IMR-90 (cell line): ENCODE results near the gene ZFAND2A. TPM values are rescaled to one million over a fixed set of nuclear protein-coding genes. Genes with fewer than 3 reads are reported as not detected.

ENCODE experiments used
- ATAC-seq: fragments of 200-7000 bp; cut with Tn5 transposase; 2 replicates; pipeline ENCODE4 v1.9.1; 2020; ENCODE audit warnings: low read depth, mild to moderate bottlenecking, moderate library complexity
- BruUV-seq: library from RNA; stranded (reverse); fragments of 400-500 nt; replicated peaks from 2 replicates; lab custom pipeline; 2021; lab: Mats Ljungman, UMichigan
- CTCF ChIA-PET: fragments of 300-600 bp; formaldehyde crosslinking; extraction: SDS; loops from one replicate; lab custom pipeline; 2021; ENCODE audit warnings: antibody characterized with exemption; lab: Yijun Ruan, JAX
- POLR2A ChIA-PET: fragments of 300-600 bp; sonication (Branson Sonifier 250); formaldehyde crosslinking; loops from one replicate; lab custom pipeline; 2022; ENCODE audit warnings: antibody characterized with exemption; ENCODE audit not compliant: unreplicated experiment; lab: Charles Lee
- DNase-seq: peaks from one replicate; pipeline ENCODE4 v3.0.0; 2013
- H2AFZ ChIP-seq: replicated peaks from 2 replicates; pipeline ENCODE3; 2013; ENCODE audit warnings: low read length, mild to moderate bottlenecking; ENCODE audit not compliant: poor library complexity
- H2AK5ac ChIP-seq: 2 replicates; pipeline ENCODE4 v1.6.1; 2013; ENCODE audit warnings: low read depth, low read length, inconsistent platforms
- H2AK9ac ChIP-seq: replicated peaks from 2 replicates; pipeline ENCODE3; 2013; ENCODE audit warnings: mild to moderate bottlenecking, low read depth, low read length, moderate library complexity; ENCODE audit not compliant: poor library complexity
- H2BK120ac ChIP-seq: 2 replicates; pipeline ENCODE4 v1.6.1; 2013; ENCODE audit warnings: low read depth, low read length, inconsistent platforms
- H2BK15ac ChIP-seq: 3 replicates; pipeline ENCODE4 v1.6.1; 2013; ENCODE audit warnings: low read depth, low read length, inconsistent platforms
- H2BK20ac ChIP-seq: 2 replicates; pipeline ENCODE4 v1.6.1; 2013; ENCODE audit warnings: low read depth, mild to moderate bottlenecking, inconsistent platforms, low read length, moderate library complexity
- H2BK5ac ChIP-seq: 2 replicates; pipeline ENCODE4 v1.6.1; 2013; ENCODE audit warnings: mild to moderate bottlenecking, low read depth, low read length, inconsistent platforms; ENCODE audit not compliant: poor library complexity, severe bottlenecking
- H3K14ac ChIP-seq: replicated peaks from 2 replicates; pipeline ENCODE4 v1.6.1; 2013; ENCODE audit warnings: low read depth, low read length, inconsistent platforms
- H3K18ac ChIP-seq: 2 replicates; pipeline ENCODE4 v1.6.1; 2013; ENCODE audit warnings: low read depth, low read length, control low read depth
- H3K23ac ChIP-seq: 2 replicates; pipeline ENCODE4 v1.6.1; 2013; ENCODE audit warnings: low read depth, low read length, inconsistent platforms
- H3K27ac ChIP-seq: 2 replicates; pipeline ENCODE4 v1.5.1; 2013; ENCODE audit warnings: mild to moderate bottlenecking, control low read depth, low read length; ENCODE audit not compliant: insufficient read depth
- H3K27me3 ChIP-seq: 2 replicates; pipeline ENCODE4 v1.6.1; 2013; ENCODE audit warnings: low read length; ENCODE audit not compliant: control insufficient read depth, insufficient read depth
- H3K36me3 ChIP-seq: 2 replicates; pipeline ENCODE4 v1.6.1; 2013; ENCODE audit warnings: low read length, mixed read lengths; ENCODE audit not compliant: control insufficient read depth, insufficient read depth
- H3K4ac ChIP-seq: 2 replicates; pipeline ENCODE4 v1.6.1; 2013; ENCODE audit warnings: low read depth, low read length, inconsistent platforms
- H3K4me1 ChIP-seq: 2 replicates; pipeline ENCODE4 v1.6.1; 2013; ENCODE audit warnings: low read length, mixed read lengths; ENCODE audit not compliant: control insufficient read depth, insufficient read depth
- H3K4me2 ChIP-seq: 2 replicates; pipeline ENCODE4 v1.6.1; 2013; ENCODE audit warnings: low read depth, mild to moderate bottlenecking, control low read depth, low read length, moderate library complexity
- H3K4me3 ChIP-seq: 2 replicates; pipeline ENCODE4 v1.5.1; 2013; ENCODE audit warnings: low read depth, mild to moderate bottlenecking, control low read depth, low read length, moderate library complexity; ENCODE audit not compliant: insufficient read depth
- H3K56ac ChIP-seq: 2 replicates; pipeline ENCODE4 v1.6.1; 2013; ENCODE audit warnings: low read length, inconsistent platforms; ENCODE audit not compliant: insufficient read depth; ENCODE audit errors: extremely low read depth
- H3K79me1 ChIP-seq, 2 experiments: 2 replicates each; pipeline ENCODE4 v1.6.1; 2013; ENCODE audit warnings: low read length in 2 of 2, inconsistent platforms in 1 of 2, low read depth in 1 of 2
- H3K9ac ChIP-seq: 2 replicates; pipeline ENCODE4 v1.6.1; 2013; ENCODE audit warnings: low read depth, low read length, control low read depth
- H3K9me1 ChIP-seq: 2 replicates; pipeline ENCODE4 v1.6.1; 2013; ENCODE audit warnings: low read length, inconsistent platforms; ENCODE audit not compliant: insufficient read depth
- H3K9me3 ChIP-seq: 2 replicates; pipeline ENCODE4 v1.6.1; 2013; ENCODE audit warnings: low read length; ENCODE audit not compliant: control insufficient read depth, insufficient read depth
- H4K20me1 ChIP-seq: 2 replicates; pipeline ENCODE4 v1.6.1; 2013; ENCODE audit warnings: low read length, inconsistent platforms; ENCODE audit not compliant: insufficient read depth
- H4K5ac ChIP-seq: 2 replicates; pipeline ENCODE4 v1.6.1; 2013; ENCODE audit warnings: mild to moderate bottlenecking, low read depth, low read length, control low read depth
- H4K8ac ChIP-seq, 2 experiments: 2 replicates each; pipeline ENCODE4 v1.6.1; 2013; ENCODE audit warnings: low read depth in 2 of 2, low read length in 2 of 2, control low read depth in 1 of 2, inconsistent platforms in 1 of 2
- H4K91ac ChIP-seq: 2 replicates; pipeline ENCODE4 v1.6.1; 2013; ENCODE audit warnings: low read depth, low read length, inconsistent platforms; ENCODE audit not compliant: insufficient read depth
- BHLHE40 ChIP-seq: fragments of 150-350 bp; IDR thresholded peaks from 2 replicates; pipeline ENCODE4 v1.6.1; 2016; ENCODE audit warnings: mild to moderate bottlenecking, low read depth, low read length
- CEBPB ChIP-seq: IDR thresholded peaks from 2 replicates; pipeline ENCODE4 v1.6.1; 2012; ENCODE audit warnings: low read depth, low read length, improper control_type of control experiment
- CHD1 ChIP-seq: IDR thresholded peaks from 2 replicates; pipeline ENCODE4 v1.6.1; 2012; ENCODE audit warnings: low read depth, low read length, improper control_type of control experiment
- FOS ChIP-seq: fragments of 150-350 bp; IDR thresholded peaks from 2 replicates; pipeline ENCODE4 v1.6.1; 2016; ENCODE audit warnings: low read depth, low read length
- MXI1 ChIP-seq: IDR thresholded peaks from 2 replicates; pipeline ENCODE4 v1.6.1; 2012; ENCODE audit warnings: low read depth, mild to moderate bottlenecking, low read length, moderate library complexity, borderline replicate concordance
- NFE2L2 ChIP-seq: fragments of 150-350 bp; IDR thresholded peaks from 2 replicates; pipeline ENCODE4 v1.6.1; 2016; ENCODE audit warnings: low read depth, mild to moderate bottlenecking, low read length
- POLR2A ChIP-seq: IDR thresholded peaks from 2 replicates; pipeline ENCODE4 v1.6.1; 2012; ENCODE audit warnings: mild to moderate bottlenecking, low read depth, low read length
- RAD21 ChIP-seq: IDR thresholded peaks from 2 replicates; pipeline ENCODE4 v1.6.1; 2012; ENCODE audit warnings: low read length, improper control_type of control experiment
- RFX5 ChIP-seq: IDR thresholded peaks from 2 replicates; pipeline ENCODE4 v1.8.0; 2012; ENCODE audit warnings: low read depth, mild to moderate bottlenecking, low read length, moderate library complexity
- SMC3 ChIP-seq: fragments of 150-350 bp; IDR thresholded peaks from 2 replicates; pipeline ENCODE4 v1.6.1; 2016; ENCODE audit warnings: low read depth, mild to moderate bottlenecking, antibody characterized with exemption, low read length, moderate library complexity
- WGBS, 2 experiments: methylation state at CpG; one replicate each; pipeline versions ENCODE4 v1.1.5 to v1.1.7; 2013; ENCODE audit warnings: missing lambda C conversion rate in 2 of 2; ENCODE audit not compliant: insufficient read length in 1 of 2; ENCODE audit errors: extremely low coverage in 2 of 2; 5-methylcytosine and 5-hydroxymethylcytosine counted together
- dilution Hi-C: fragments of 300-500 bp; cut with HindIII; formaldehyde crosslinking; loops from one replicate; pipeline ENCODE4 v1.14.3; 2018; ENCODE audit warnings: low sequenced_read_pairs; ENCODE audit not compliant: unreplicated experiment
- in situ Hi-C: fragments of 300-500 bp; cut with MboI; formaldehyde crosslinking; loops from 3 replicates; pipeline ENCODE4 v1.14.3; 2019; ENCODE audit warnings: low sequenced_read_pairs, inconsistent platforms, mixed read lengths
- intact Hi-C: fragments of 100-400 bp; cut with micrococcal nuclease; formaldehyde crosslinking; loops from 2 replicates; pipeline ENCODE4 v1.10.0; 2022
- polyA plus RNA-seq, 3 experiments: library from polyadenylated mRNA; depleted of rRNA; stranded (reverse); fragments of >200 nt; gene quantifications; 2 replicates each; pipeline ENCODE4 v1.2.3, GENCODE V29; 2012; ENCODE audit warnings: low replicate concordance in 1 of 3
- total RNA-seq: library from RNA; depleted of rRNA; stranded (reverse); fragments of >200 nt; gene quantifications from 2 replicates; pipeline ENCODE4 v1.2.3, GENCODE V29; 2012
- TF ChIP-seq, protein P1 (sequence below): conservative IDR thresholded peaks from 2 replicates; pipeline ENCODE4 v1.5.1; 2012; ENCODE audit warnings: mild to moderate bottlenecking, low read depth, low read length, improper control_type of control experiment

Gene ZFAND2A
- total and polyA plus RNA-seq, 2 of the 4 experiments (the other 2 are of a cell fraction) = 11.8 to 28.7 TPM

- Histone ChIP-seq H4K20me1 (no peaks in the 10 kb centered on the region; the same call in 1 of the 2 replicates), H2AK5ac (no peak overlapping the region), H3K23ac (no peak overlapping the region), H4K8ac (no peak overlapping the region), H3K4me2 (no peak overlapping the region), H4K91ac (no peak overlapping the region), H3K56ac (no peak overlapping the region), H2BK120ac (no peak overlapping the region), H2AK9ac (no peak overlapping the region), H3K4me3 (no peak overlapping the region), H2BK5ac (no peak overlapping the region), H3K36me3 (no peaks in the 10 kb centered on the region), H2BK20ac (no peak overlapping the region), H3K9me3 (no peaks in the 10 kb centered on the region), H3K9ac (no peak overlapping the region), H3K27me3 (no peaks in the 10 kb centered on the region), H3K4me1 (peaks cover 8% of the 10 kb centered on the region), H3K18ac (no peak overlapping the region), H2AFZ (no peak overlapping the region), H4K5ac (no peak overlapping the region), H2BK15ac (no peak overlapping the region), H3K27ac (no peak overlapping the region), H3K14ac (no peak overlapping the region), H3K4ac (no peak overlapping the region), H3K79me1 (peaks cover 13% of the 10 kb centered on the region in 2 experiments), H3K9me1 (peaks cover 12% of the 10 kb centered on the region)
- TF ChIP-seq RFX5 (no peak), BHLHE40 (no peak), NFE2L2 (no peak), CHD1 (no peak), MXI1 (no peak), POLR2A (no peak), RAD21 (no peak), CEBPB (no peak), FOS (no peak), SMC3 (no peak)
- TF ChIP-seq, protein P1, sequence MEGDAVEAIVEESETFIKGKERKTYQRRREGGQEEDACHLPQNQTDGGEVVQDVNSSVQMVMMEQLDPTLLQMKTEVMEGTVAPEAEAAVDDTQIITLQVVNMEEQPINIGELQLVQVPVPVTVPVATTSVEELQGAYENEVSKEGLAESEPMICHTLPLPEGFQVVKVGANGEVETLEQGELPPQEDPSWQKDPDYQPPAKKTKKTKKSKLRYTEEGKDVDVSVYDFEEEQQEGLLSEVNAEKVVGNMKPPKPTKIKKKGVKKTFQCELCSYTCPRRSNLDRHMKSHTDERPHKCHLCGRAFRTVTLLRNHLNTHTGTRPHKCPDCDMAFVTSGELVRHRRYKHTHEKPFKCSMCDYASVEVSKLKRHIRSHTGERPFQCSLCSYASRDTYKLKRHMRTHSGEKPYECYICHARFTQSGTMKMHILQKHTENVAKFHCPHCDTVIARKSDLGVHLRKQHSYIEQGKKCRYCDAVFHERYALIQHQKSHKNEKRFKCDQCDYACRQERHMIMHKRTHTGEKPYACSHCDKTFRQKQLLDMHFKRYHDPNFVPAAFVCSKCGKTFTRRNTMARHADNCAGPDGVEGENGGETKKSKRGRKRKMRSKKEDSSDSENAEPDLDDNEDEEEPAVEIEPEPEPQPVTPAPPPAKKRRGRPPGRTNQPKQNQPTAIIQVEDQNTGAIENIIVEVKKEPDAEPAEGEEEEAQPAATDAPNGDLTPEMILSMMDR = no peak
- CTCF ChIA-PET = no interaction called here
- no TSS peak for BruUV-seq
- DNase-seq (no peak), ATAC-seq (no peak)
- WGBS, 2 experiments = no CpG with 5 or more reads among the region's 4 CpGs
- dilution Hi-C loops (no loop called here), in situ Hi-C loops (no loop called here), intact Hi-C loops (no loop called here)
- POLR2A ChIA-PET = no interaction called here
Observed at GRCh38 chr7:1140476-1141104, 19.4 kb downstream of the ZFAND2A start.
